HS-27A (cell line): ENCODE data around the gene PFKFB4.
"Not testable (repeated sequence)": the region's sequence is repeated elsewhere in the genome, so short reads cannot be mapped to it uniquely, and the experiment has no call there.

Experiments used
- DNase-seq: peaks from one replicate; pipeline ENCODE4 v3.0.0-alpha.2; 2012; ENCODE audit warnings: low read depth, missing footprints

The PFKFB4 gene

DNA sequence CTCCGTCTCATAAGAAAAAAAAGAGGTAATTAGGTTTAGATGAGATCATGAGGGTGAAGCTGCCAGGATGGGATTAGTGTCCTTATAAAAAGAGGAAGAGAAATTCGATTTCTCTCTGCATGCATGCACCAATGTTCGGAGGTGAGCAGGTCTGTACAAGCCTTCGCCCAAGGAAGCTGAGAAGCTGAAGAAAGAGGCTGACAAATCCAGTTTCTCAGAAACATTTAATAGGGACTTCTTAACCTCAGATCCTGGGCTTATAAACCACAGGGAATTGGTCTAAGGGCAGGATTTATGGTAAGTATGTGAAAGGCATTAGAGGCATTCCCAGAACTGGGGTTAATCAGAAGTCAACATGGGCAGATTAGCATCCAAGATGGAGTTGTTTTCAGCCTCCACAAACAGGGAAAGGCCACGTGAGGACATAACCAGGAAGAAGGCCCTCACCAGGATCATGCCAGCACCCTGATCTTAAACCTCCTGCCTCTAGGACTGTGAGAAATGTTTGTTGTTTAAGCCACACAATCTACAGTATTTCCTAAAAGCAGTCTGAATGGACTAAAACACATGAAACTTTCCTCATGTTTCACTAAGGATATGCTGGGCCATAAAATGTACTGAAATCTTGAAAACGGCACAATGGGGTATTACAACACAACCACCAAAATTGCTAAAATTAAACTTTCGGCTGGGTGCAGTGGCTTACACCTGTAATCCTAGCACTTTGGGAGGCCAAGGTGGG is 64.0 kb downstream of the PFKFB4 start:
- no peak for DNase-seq

DNA sequence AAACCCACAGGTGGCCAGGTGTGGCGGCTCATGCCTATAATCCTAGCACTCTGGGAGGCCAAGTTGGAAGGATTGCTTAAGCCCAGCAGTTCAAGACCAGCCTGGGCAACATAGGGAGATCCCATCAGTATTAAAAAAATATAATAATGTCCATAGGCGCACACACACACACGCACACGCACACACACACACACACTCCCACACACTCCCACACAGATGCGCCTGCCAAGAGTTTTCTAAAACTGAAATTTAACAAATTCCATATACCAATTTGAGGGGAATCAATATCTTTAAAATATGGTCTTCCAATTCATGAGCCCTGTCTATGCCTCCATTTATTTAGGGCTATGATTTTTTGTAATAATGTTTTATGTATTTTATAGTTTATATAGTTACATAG is 69.7 kb downstream of the PFKFB4 start:
- DNase-seq = no peak

DNA sequence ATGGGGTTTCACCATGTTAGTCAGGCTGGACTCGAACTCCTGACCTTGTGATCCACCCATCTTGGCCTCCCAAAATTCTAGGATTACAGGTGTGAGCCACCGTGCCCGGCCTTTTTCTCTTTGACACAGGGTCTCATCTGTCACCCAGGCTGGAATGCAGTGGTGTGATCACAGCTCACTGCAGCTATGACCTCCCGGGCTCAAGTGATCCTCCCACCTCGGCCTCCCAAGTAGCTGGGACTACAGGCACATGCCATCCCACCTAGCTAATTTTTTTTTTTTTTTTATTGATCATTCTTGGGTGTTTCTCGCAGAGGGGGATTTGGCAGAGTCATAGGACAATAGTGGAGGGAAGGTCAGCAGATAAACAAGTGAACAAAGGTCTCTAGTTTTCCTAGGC is 73.8 kb downstream of the PFKFB4 start:
- DNase-seq = not testable (repeated sequence)

DNA sequence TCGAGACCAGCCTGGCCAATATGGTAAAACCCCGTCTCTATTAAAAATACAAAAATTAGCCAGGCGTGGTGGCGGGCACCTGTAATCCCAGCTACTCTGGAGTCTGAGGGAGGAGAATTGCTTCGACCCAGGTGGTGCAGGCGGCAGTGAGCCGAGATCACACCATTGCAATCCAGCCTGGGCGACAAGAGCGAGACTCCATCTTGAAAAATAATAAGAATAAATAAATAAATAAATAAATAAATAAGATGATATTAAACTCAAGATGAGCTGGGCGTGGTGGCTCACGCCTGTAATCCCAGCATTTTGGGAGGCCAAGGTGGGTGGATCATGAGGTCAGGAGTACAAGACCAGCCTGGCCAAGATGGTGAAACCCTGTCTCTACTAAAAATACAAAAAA is 75.7 kb downstream of the PFKFB4 start:
- not testable (repeated sequence) for DNase-seq

DNA sequence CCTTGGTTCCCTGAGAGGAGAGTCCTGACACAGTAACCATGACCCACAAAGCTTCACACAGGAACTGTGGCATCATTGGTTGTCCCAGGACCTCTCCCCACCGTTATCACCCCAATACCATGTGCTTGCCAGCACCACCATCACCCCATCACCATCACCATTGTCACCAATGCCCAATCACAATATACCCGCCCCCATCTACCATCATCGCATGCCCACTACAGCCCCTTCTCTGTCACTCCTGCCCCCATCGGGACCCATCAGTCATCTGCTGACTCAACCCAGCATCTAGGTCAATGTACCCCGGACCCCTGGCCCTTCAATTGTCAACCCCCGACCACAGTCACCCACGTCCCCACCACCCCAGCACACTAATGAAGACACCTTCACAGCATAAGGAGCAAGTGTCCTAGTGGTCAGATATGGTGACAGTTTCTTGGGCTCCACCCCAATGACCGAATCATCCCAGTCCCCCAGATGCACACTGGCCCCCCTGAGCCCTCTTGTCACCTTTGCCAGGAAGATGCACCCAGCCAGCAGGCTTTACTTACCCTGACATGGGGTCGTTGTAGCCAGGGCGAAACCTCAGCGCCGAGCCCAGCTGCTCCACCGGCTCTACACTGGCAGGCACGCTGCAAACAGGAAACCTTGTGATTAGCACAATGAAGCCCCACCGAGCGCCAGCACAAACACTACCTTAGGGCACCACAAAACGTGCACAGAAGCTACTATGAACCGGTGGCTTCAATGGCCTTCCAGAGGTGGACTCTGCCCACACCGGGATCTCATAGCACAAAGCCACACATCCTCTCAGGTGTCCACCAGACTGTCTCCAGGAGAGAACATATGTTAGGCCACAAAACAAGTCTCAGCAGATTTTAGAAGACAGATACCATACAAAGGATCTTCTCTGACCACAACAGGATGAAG is 77.7 kb downstream of the PFKFB4 start:
- DNase-seq = no peak

DNA sequence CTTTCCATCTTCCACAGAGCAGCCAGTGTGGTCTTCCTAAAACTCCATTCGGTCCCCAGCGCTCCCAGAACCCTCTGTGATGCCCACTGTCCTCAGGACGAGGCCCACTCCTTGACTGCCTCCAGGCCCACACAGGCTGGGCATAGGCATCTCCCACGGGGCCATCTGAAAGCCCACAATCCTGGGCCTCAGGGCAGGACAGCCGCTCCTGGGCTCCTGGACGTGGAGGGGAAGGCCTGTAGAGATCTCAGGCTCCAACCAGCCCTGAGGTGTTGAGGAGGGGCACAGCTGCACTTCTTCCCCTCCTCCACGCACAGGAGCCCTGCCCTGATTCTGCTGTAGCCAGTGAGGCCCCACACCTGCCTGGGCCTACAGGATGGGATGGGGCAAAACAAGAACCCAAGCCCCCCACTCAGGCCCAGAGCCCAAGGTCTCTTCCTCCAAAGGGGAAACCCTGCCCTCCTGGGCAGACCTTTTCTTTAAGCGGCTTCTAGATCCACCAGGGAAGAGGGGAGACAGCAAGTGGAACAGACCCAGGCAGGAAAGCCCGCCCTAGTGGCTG is 78.6 kb downstream of the PFKFB4 start:
- no peak for DNase-seq

DNA sequence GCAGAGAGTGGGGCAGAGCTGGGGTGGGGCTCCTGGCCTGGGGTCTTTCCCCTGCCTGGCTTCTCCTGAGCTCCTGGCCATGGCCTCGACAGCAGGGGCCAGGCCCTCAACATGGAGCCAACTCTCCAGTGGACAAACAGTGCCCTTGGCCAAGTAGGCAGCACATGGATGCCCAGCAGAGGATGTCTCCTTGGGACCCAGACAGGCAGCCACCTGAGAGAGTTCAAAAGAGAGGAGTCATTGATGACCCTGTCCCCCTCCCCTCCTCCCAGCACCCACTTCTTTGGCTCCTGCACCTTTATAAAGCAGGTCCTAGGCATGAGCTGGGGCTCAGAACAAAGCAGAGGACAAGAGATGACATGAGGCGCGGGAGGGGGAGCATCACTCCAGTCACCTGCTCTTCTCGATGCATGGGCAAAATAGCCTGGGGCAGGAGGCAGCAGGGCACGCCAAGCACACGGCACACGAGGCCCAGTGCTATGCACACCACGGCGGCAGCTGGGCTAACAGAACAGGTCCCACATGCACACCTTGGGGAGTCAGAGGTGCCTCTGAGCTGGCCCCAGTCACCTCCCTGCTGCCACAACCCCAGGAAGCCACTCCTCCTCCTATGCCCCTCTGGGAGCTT is 80.1 kb downstream of the PFKFB4 start:
- DNase-seq = no peak

DNA sequence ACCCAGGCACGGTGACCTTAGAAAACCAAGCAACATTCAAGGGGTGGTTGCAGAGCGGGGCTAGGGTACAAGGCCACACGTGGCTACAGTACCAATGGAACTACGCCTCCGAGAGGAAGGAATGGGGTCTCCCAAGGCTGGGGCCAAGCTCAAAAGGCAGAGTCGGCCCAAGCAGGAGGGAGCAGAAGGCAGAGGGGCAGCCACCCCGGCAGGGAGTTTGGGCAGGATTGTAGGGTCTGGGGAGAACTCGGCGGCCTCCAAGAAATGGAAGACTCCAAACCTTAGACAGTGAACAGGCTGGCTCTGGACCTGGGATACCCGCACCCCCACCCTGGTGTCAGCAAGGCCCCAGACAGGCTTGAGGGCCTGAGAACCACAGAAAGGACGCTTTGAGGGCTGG is 81.4 kb downstream of the PFKFB4 start:
- DNase-seq = no peak

DNA sequence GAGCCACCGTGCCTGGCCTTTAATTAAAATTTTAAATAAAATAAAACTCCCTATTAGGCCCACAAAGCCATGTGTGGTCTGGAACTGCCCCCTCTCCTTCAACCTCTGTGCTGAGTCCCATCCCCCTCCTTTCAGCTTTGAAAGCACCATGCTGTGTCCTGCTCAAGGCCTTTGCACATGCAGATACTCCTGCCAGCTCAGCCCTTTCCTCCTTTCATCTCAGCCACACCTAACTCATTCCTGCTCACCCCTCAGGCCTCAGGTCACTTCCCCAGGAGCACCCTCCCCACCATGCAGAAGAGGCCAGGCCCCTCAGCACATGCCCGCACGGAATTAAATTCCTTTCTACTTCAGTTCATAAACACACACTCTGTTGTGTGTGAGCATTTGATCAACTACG is 82.0 kb downstream of the PFKFB4 start:
- DNase-seq = no peak

DNA sequence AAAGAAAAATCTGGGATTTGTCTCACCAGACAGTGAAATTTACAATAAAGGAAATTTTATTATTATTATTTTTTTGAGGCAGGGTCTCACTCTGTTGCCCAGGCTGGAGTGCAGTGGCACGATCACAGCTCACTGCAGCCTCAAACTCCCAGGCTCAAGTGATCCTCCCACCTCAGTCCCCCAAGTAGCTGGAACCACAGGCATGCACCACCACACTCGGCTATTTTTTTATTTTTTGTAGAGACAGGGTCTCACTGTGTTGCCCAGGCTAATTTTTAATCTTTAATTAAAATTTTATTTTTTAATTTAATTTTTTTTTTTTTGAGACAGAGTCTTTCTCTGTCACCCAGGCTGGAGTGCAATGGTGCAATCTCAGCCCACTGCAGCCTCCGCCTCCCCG is 82.6 kb downstream of the PFKFB4 start:
- DNase-seq = not testable (repeated sequence)

DNA sequence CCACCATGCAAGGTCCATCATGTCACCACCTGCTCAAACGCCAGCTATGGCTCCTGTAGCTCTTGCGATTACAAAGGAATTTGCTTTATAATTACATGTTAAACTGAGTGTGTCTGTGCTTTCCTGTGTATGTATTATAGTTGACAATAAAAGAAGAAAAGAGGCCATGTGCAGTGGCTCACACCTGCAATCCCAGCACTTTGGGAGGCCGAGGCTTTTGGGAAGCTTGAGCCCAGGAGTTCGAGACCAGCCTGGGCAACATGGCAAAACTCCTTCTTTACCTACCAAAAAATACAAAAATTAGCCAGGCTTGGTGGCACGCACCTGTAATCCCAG is 83.0 kb downstream of the PFKFB4 start:
- DNase-seq = no peak

DNA sequence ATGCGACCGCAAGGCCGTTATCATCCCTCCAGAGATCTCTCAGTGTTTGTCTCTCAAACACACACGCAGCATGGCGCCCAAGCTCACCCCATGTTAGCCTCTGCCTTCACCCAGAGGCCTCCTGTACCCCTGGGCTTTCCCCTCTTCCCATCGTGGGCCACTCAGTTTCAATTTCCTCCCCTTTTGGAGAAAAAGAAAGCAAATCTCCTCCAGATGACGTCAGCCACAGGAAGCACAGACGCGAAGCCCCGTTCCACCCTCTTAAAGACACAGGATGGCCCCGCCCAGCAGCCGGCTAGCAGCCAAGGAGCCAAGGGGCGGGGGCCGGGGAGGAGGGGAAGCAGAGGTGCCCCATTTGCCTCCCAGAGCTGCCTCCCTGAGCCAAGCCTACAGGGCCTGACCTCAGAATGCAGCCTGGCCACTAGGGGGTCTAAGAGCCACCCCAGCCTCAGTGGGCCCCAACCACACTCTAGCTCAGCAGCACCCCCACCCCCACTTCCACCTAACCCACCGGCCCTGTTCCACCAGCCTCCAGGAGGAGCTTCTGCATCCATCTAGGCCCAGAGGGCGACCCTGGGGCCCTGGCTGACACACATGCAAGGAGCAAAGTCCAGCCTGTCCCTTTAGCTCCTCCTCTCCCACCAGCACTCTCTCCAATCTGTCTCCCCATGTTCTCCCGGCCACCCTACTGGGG is 83.5 kb downstream of the PFKFB4 start:
- DNase-seq = peak; percentile 90

DNA sequence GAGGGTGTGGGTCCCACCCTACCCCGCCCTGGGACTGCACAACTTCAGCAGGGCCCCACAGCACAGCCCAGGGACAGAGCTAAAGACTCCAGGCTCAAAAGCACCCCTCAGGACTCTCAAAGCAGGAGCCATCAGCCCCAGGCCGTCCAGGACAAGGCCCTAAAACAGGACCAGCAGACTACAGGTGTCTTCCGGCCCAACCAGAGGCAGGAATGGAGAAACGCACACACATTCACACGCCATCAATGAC is 84.0 kb downstream of the PFKFB4 start:
- DNase-seq = no peak

DNA sequence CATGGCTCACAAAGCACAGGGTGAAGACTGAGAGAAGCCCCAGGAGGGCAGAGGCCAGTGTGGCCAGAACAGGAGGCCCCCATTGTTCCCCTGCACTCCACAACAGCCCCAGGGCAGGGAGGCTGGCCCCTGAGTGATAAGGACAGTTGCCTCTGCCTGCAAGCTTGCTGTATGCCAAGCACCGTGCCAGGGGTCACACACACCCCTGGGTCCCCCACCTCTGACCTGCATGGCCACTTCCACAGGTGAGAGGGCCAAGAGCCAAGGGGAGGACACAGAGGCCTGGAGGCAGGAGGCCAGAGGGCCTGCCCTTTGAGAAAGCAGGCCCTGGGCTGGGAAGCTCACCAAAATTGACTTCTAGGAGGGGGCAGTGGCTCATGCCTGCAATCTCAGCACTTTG is 86.3 kb downstream of the PFKFB4 start:
- no peak for DNase-seq

DNA sequence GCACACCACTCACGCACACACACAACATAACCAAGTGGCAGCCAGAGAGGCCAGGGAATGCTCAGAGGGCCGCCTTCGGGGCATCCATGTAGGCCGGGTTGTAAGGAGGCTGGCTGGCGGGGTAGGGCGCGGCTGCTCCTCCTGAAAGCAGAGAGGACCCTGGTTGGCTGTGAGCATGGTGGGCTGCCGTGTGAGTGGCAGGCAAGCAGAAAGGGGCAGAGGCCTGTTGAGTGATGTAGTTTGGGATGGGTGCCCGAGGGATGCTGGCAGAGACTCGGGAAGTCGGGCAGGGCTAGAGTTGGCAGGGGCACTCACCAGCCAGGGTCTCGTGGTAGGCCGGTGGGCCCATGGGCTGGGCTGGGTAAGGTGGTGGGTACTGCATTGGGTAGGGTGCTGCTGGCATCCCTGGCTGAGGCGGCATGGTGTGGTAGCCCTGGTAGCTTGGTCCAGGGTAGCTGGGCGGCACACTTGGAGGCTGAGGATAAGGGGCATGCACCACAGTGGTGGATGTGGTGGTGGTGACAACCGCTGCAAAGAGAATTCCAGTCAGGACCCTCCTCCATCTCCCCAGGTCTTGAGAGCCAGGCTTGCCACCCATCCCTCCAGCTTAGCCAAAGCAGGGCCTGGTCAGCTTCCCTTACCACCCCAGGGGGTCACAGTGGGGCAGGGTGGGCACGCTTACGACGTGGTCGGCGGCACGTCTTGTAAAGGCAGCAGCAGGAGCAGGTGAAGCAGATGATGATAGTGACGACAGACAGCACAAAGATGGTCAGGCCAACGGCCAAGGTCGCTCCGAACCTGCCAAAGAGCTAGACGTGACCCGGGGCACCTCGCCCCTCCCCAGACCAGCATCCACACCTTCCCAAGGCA is 87.3 kb downstream of the PFKFB4 start:
- no peak for DNase-seq

DNA sequence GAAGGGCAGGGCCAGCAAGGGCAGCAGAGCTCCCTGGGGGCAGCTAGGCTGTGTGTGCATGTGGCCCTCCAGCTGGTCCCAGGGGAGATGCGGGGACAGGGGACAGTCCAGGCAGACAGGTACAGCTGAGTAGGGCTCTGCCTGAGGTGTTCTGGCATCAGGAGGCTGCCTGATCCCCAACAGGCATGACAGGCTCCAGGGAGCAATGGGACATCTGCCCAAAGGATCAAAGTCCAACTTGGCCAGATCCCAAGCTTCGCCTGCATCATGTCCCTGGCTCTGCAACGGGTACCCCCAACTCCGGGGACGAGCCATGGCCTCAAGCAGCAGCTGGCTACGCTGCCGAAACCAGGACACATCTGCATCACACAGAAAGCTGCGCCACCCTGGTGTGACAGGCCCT is 88.3 kb downstream of the PFKFB4 start:
- DNase-seq = no peak
